Transverse colon (tissue), 4 donors: ENCODE results near the gene VGLL1. TPM values are rescaled to one million over a fixed set of nuclear protein-coding genes. Genes with fewer than 3 reads are reported as not detected.

ENCODE experiments used
- DNase-seq: peaks from one replicate; pipeline ENCODE4 v3.0.0-alpha.2; 2019
- H3K27ac ChIP-seq, 4 donors: fragments of 200-600 bp; sonication (generic); 2 replicates each; pipeline ENCODE4 v1.5.1; 2016 to 2018; ENCODE audit warnings: inconsistent platforms in 4 of 4
- H3K27me3 ChIP-seq: fragments of 200-600 bp; sonication (generic); 2 replicates; pipeline ENCODE4 v1.5.1; 2017; ENCODE audit warnings: inconsistent platforms
- H3K36me3 ChIP-seq, 4 donors: fragments of 200-600 bp; sonication (generic); 2 replicates each; pipeline ENCODE4 v1.5.1; 2017 to 2019; ENCODE audit warnings: inconsistent platforms in 4 of 4
- H3K4me1 ChIP-seq, 4 donors: fragments of 200-600 bp; sonication (generic); 2 replicates each; pipeline ENCODE4 v1.5.1; 2017 to 2020; ENCODE audit warnings: inconsistent platforms in 4 of 4
- H3K4me3 ChIP-seq, 4 donors: fragments of 200-600 bp; sonication (generic); 1 replicate in 1 of 4; 2 replicates in 3 of 4; pipeline versions ENCODE4 v1.5.1 to v1.6.1; 2017 to 2019; ENCODE audit warnings: inconsistent platforms in 4 of 4
- H3K9me3 ChIP-seq, 2 donors: fragments of 200-600 bp; sonication (generic); 2 replicates each; pipeline ENCODE4 v1.5.1; 2017 to 2019; ENCODE audit warnings: inconsistent platforms in 2 of 2
- EP300 ChIP-seq: sonication (generic); formaldehyde crosslinking; IDR thresholded peaks from one replicate; pipeline ENCODE4 v1.6.1; 2017; ENCODE audit warnings: antibody characterized with exemption, low read depth
- POLR2A ChIP-seq: fragments of 450-650 bp; IDR thresholded peaks from one replicate; pipeline ENCODE4 v1.6.1; 2016; ENCODE audit warnings: antibody characterized with exemption, mild to moderate bottlenecking, moderate library complexity
- POLR2AphosphoS5 ChIP-seq, 3 donors: sonication (generic); formaldehyde crosslinking; IDR thresholded peaks; one replicate each; pipeline ENCODE4 v1.6.1; 2016; ENCODE audit warnings: antibody characterized with exemption in 3 of 3
- WGBS, 2 donors: methylation state at CpG; one replicate each; pipeline ENCODE4 v1.1.5; 2018; ENCODE audit warnings: low coverage in 1 of 2; 5-methylcytosine and 5-hydroxymethylcytosine counted together
- in situ Hi-C, 4 donors: fragments of 200-750 bp; cut with MboI; loops; one replicate each; pipeline versions ENCODE4 v1.15.0 to v1.15.1; 2017; ENCODE audit warnings: low sequenced_read_pairs in 3 of 4, low pct_ligation_motif_present in 1 of 4, low pct_unique_long_range_greater_than_20kb in 1 of 4
- intact Hi-C: fragments of 100-400 bp; cut with DNase I; formaldehyde crosslinking; loops from one replicate; pipeline ENCODE4 v1.15.1; 2023; ENCODE audit warnings: low total_unique reads
- small RNA-seq, 4 donors: library from RNA; depleted of rRNA; stranded (forward); fragments of <200 nt; gene quantifications; one replicate each; pipeline ENCODE3, GENCODE V24; 2016
- total RNA-seq, 4 donors: library from RNA; depleted of rRNA; stranded (reverse); fragments of >200 nt; gene quantifications; one replicate each; pipeline ENCODE4 v1.1.0, GENCODE V29; 2016
- TF ChIP-seq, protein P1 (sequence below), 5 experiments: fragments of 200-600 bp in 3 of 5; fragments of 450-650 bp in 2 of 5; sonication (generic) in 3 of 5; IDR thresholded peaks; 1 replicate in 2 of 5; 2 replicates in 3 of 5; pipeline ENCODE4 v1.5.1; 2016 to 2017; ENCODE audit warnings: antibody characterized with exemption in 5 of 5, inconsistent platforms in 3 of 5, mild to moderate bottlenecking in 2 of 5, moderate library complexity in 1 of 5

The VGLL1 gene
- total RNA-seq, 4 donors from 2014 or later, result not detected

GRCh38 chrX:136597954-136598353 lies 65.9 kb downstream of the VGLL1 start:
- Histone ChIP-seq H3K36me3 (no peaks in the 10 kb centered on the region), H3K27ac (no peak overlapping the region), H3K4me3 (no peak overlapping the region), H3K27me3 (no peaks in the 10 kb centered on the region), H3K4me1 (no peaks in the 10 kb centered on the region), H3K9me3 (no peaks in the 10 kb centered on the region)
- in situ Hi-C loops, result no loop called here
- no peak for DNase-seq
- intact Hi-C loops, result no loop called here
- TF ChIP-seq, protein P1, sequence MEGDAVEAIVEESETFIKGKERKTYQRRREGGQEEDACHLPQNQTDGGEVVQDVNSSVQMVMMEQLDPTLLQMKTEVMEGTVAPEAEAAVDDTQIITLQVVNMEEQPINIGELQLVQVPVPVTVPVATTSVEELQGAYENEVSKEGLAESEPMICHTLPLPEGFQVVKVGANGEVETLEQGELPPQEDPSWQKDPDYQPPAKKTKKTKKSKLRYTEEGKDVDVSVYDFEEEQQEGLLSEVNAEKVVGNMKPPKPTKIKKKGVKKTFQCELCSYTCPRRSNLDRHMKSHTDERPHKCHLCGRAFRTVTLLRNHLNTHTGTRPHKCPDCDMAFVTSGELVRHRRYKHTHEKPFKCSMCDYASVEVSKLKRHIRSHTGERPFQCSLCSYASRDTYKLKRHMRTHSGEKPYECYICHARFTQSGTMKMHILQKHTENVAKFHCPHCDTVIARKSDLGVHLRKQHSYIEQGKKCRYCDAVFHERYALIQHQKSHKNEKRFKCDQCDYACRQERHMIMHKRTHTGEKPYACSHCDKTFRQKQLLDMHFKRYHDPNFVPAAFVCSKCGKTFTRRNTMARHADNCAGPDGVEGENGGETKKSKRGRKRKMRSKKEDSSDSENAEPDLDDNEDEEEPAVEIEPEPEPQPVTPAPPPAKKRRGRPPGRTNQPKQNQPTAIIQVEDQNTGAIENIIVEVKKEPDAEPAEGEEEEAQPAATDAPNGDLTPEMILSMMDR (IDR thresholded peaks at IDR 0.05), result no peak
- TF ChIP-seq POLR2AphosphoS5 (IDR thresholded peaks at IDR 0.05), result no peak
- no peak for TF ChIP-seq POLR2A
- no peak for TF ChIP-seq EP300

GRCh38 chrX:136598631-136599030 lies 66.6 kb downstream of the VGLL1 start:
- Histone ChIP-seq H3K27me3 (no peaks in the 10 kb centered on the region), H3K4me3 (no peak overlapping the region), H3K36me3 (no peaks in the 10 kb centered on the region), H3K4me1 (no peaks in the 10 kb centered on the region), H3K27ac (no peak overlapping the region), H3K9me3 (no peaks in the 10 kb centered on the region)
- in situ Hi-C loops, result no loop called here
- DNase-seq, result no peak
- WGBS, 2 donors, result 66% methylated on average over 8 of the region's 8 CpGs; no CpG with 5 or more reads in 1 of the 2 donors
- intact Hi-C loops, result no loop called here
- TF ChIP-seq, protein P1 (IDR thresholded peaks at IDR 0.05), result no peak
- no peak for TF ChIP-seq POLR2A
- TF ChIP-seq POLR2AphosphoS5 (IDR thresholded peaks at IDR 0.05), result no peak
- TF ChIP-seq EP300, result no peak

DNA sequence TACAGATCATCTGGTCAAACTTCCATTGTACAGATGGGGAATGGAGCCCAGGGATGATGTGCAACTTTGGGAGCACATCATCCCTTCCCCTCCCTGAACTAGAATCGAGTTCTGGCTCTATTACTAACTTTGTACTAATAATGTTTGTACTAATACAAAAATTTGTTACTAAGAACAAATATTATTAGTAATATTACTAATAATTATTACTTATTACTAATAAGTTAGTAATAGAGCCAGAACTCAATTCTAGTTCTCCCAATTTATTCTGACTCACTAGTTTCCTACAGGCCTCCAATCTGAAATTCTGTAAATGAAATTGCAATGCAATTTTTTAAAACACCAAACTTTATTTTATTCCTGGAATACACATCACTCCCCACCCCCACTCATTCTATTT lies 68.0 kb downstream of the VGLL1 start:
- no peak overlapping the region for H3K4me3 ChIP-seq
- H3K4me1 ChIP-seq, result no peaks in the 10 kb centered on the region
- 31% methylated on average over 1 of the region's 1 CpG; no CpG with 5 or more reads in 1 of the 2 donors for WGBS, 2 donors
- TF ChIP-seq, protein P1 (IDR thresholded peaks at IDR 0.05), result no peak
- TF ChIP-seq POLR2A (no peak), POLR2AphosphoS5 (IDR thresholded peaks at IDR 0.05) (no peak), EP300 (no peak)
- H3K36me3 ChIP-seq, result no peaks in the 10 kb centered on the region
- intact Hi-C loops, result no loop called here
- no peaks in the 10 kb centered on the region for H3K27me3 ChIP-seq
- H3K27ac ChIP-seq, result no peak overlapping the region
- DNase-seq, result no peak
- H3K9me3 ChIP-seq, result no peaks in the 10 kb centered on the region
- in situ Hi-C loops, result no loop called here

Small RNAs within 50 kb of the gene (small RNA-seq; reads per million reads assigned to genes)
- gene MIR934 (0 reads per million in 4 donors), gene RF00019 (0 reads per million in 4 donors), gene RNU6-320P (0 reads per million in 4 donors)

Other genes starting within 250 kb of the VGLL1 start
- under 1 TPM in 1 of 4 donors, not detected in 3; under 0.01 TPM for gene ADGRG4, start 231.3 kb upstream of the VGLL1 start, total RNA-seq
- not detected for gene BRS3, start 44.3 kb upstream of the VGLL1 start, total RNA-seq
- 10 to 100 TPM; 34.0 to 44.8 (median 40.7) TPM for gene HTATSF1, start 34.6 kb upstream of the VGLL1 start, total RNA-seq
- gene CD40LG, start 115.9 kb downstream of the VGLL1 start, total RNA-seq, result under 1 TPM in 1 of 4 donors, not detected in 3; 0.64 TPM
- 10 to 100 TPM in 2 of 4 donors, 1 to 10 TPM in 2; 4.2 to 13.9 (median 8.2) TPM for gene ARHGEF6, start 248.7 kb downstream of the VGLL1 start, total RNA-seq